WERI-Rb-1 (cell line): ENCODE data around the gene SLC7A14.

Experiments
- DNase-seq: peaks from one replicate; pipeline ENCODE4 v3.0.0-alpha.2; 2020
- H3K27ac ChIP-seq: fragments of 250-450 bp; sonication (Bioruptor Pico); 2 replicates; pipeline ENCODE4 v1.5.1; 2020; ENCODE audit warnings: mild to moderate bottlenecking, moderate library complexity
- H3K27me3 ChIP-seq: fragments of 250-450 bp; sonication (Bioruptor Pico); 2 replicates; pipeline ENCODE4 v1.5.1; 2021; ENCODE audit warnings: mild to moderate bottlenecking, low read depth, moderate library complexity; ENCODE audit not compliant: insufficient read depth, severe bottlenecking
- H3K36me3 ChIP-seq: fragments of 250-450 bp; sonication (Bioruptor Pico); 2 replicates; pipeline ENCODE4 v1.5.1; 2020; ENCODE audit warnings: mild to moderate bottlenecking, moderate library complexity
- H3K4me3 ChIP-seq: 2 replicates; pipeline ENCODE4 v1.5.1; 2011; ENCODE audit warnings: low read depth, mild to moderate bottlenecking, control low read depth, low read length
- H3K9me3 ChIP-seq: fragments of 250-450 bp; sonication (Bioruptor Pico); 2 replicates; pipeline ENCODE4 v1.5.1; 2021; ENCODE audit warnings: mild to moderate bottlenecking, moderate library complexity; ENCODE audit not compliant: severe bottlenecking
- CTCF ChIP-seq: IDR thresholded peaks from 2 replicates; pipeline ENCODE4 v1.5.1; 2011; ENCODE audit warnings: low read depth, mild to moderate bottlenecking, control low read depth, inconsistent platforms, low read length

The SLC7A14 gene

GRCh38 chr3:170467571-170468147 is 118.2 kb downstream of the SLC7A14 start:
- DNase-seq = no peak
- no peak overlapping the region for H3K4me3 ChIP-seq
- TF ChIP-seq CTCF = no peak
- no peaks in the 10 kb centered on the region for H3K36me3 ChIP-seq
- H3K9me3 ChIP-seq = no peaks in the 10 kb centered on the region
- H3K27ac ChIP-seq = no peak overlapping the region
- no peaks in the 10 kb centered on the region for H3K27me3 ChIP-seq

- H3K9me3 ChIP-seq = no peaks in the 10 kb centered on the region
- DNase-seq = no peak
- no peak overlapping the region for H3K4me3 ChIP-seq
- H3K27me3 ChIP-seq = no peaks in the 10 kb centered on the region
- no peak overlapping the region for H3K27ac ChIP-seq
- no peak for TF ChIP-seq CTCF
- H3K36me3 ChIP-seq = no peaks in the 10 kb centered on the region
Observed at GRCh38 chr3:170467007-170467406, 118.9 kb downstream of the SLC7A14 start.

- Histone ChIP-seq H3K9me3 (no peaks in the 10 kb centered on the region), H3K27me3 (no peaks in the 10 kb centered on the region), H3K4me3 (no peak overlapping the region), H3K36me3 (no peaks in the 10 kb centered on the region), H3K27ac (no peak overlapping the region)
- TF ChIP-seq CTCF = no peak
- no peak for DNase-seq
Observed at GRCh38 chr3:170465955-170466354, 119.9 kb downstream of the SLC7A14 start.

GRCh38 chr3:170463011-170463410 is 122.9 kb downstream of the SLC7A14 start:
- no peak for TF ChIP-seq CTCF
- Histone ChIP-seq H3K27me3 (no peaks in the 10 kb centered on the region), H3K27ac (no peak overlapping the region), H3K9me3 (no peaks in the 10 kb centered on the region), H3K4me3 (no peak overlapping the region), H3K36me3 (no peaks in the 10 kb centered on the region)
- DNase-seq = no peak

GRCh38 chr3:170458285-170458684 is 127.6 kb downstream of the SLC7A14 start:
- no peaks in the 10 kb centered on the region for H3K27me3 ChIP-seq
- no peaks in the 10 kb centered on the region for H3K9me3 ChIP-seq
- TF ChIP-seq CTCF = no peak
- DNase-seq = no peak
- H3K4me3 ChIP-seq = no peak overlapping the region
- no peaks in the 10 kb centered on the region for H3K36me3 ChIP-seq
- no peak overlapping the region for H3K27ac ChIP-seq

GRCh38 chr3:170454509-170454908 is 131.4 kb downstream of the SLC7A14 start:
- Histone ChIP-seq H3K9me3 (no peaks in the 10 kb centered on the region), H3K27me3 (no peaks in the 10 kb centered on the region), H3K27ac (no peak overlapping the region), H3K36me3 (no peaks in the 10 kb centered on the region), H3K4me3 (no peak overlapping the region)
- TF ChIP-seq CTCF = no peak
- no peak for DNase-seq
